ENCODE results near the gene ENAM. TPM values are rescaled to one million over a fixed set of nuclear protein-coding genes. Genes with fewer than 3 reads are reported as not detected.

ENAM gene
- total RNA-seq (2022), result not detected in 2 replicates
- not detected for Bru-seq, nascent RNA
- BruChase-seq, experiment 1, labeled RNA remaining after a 2-hour chase, result percentile 8 among the genes with signal in this experiment
- BruChase-seq, experiment 2, labeled RNA remaining after a 6-hour chase, result percentile 5 among the genes with signal in this experiment
- long read RNA-seq, result 0 reads

GRCh38 chr4:70628444-70628843, at the start of gene ENAM:
ENAM (plus strand) TSS chr4:70628744; CDS start chr4:70629501, 757 bp downstream.
- no peak within 1 kb of the TSS for H3K4me3 Mint-ChIP-seq (ENCODE audit: unreplicated experiment)
- no peaks in the 10 kb centered on the region for H3K4me1 Mint-ChIP-seq (ENCODE audit: low read depth, unreplicated experiment)
- H3K27ac Mint-ChIP-seq (ENCODE audit: unreplicated experiment), result no peak within 1 kb of the TSS
- POLR2A ChIA-PET, result no interaction called here
- no peaks in the 10 kb centered on the region for H3K27me3 Mint-ChIP-seq (ENCODE audit: insufficient read depth, unreplicated experiment)
- no peak for DNase-seq
- Histone ChIP-seq H3K4me3 (ENCODE audit: low read depth, low read length) (no peak within 1 kb of the TSS), H3K27me3 (replicated peaks; ENCODE audit: control insufficient read depth, insufficient read depth, low read length) (no peaks in the 10 kb centered on the region), H3K36me3 (ENCODE audit: control insufficient read depth, insufficient read depth, low read length) (no peaks in the 10 kb centered on the region), H3K4me1 (peaks cover 4% of the 10 kb centered on the region; the same call in 1 of the 2 replicates), H3K9me3 (no peaks in the 10 kb centered on the region)
- BruUV-seq (replicated peaks), result no TSS peak
- TF ChIP-seq CTCF (IDR thresholded peaks at IDR 0.05; ENCODE audit: insufficient read depth in 1 of 2, low read depth in 1 of 2, low read length in 1 of 2, severe bottlenecking in 1 of 2, unreplicated experiment in 1 of 2), result no peak
- CTCF ChIA-PET, result no interaction called here
- no peaks in the 10 kb centered on the region for H3K9me3 Mint-ChIP-seq (ENCODE audit: unreplicated experiment)
- no peaks in the 10 kb centered on the region for H3K36me3 Mint-ChIP-seq (ENCODE audit: insufficient read depth, unreplicated experiment)
- intact Hi-C loops (cut with micrococcal nuclease; ENCODE audit: unreplicated experiment), result no loop called here

- Histone ChIP-seq H3K9me3 (no peaks in the 10 kb centered on the region; the same call in 1 of the 2 replicates), H3K4me1 (peaks cover 16% of the 10 kb centered on the region), H3K36me3 (ENCODE audit: control insufficient read depth, insufficient read depth, low read length) (no peaks in the 10 kb centered on the region), H3K4me3 (ENCODE audit: low read depth, low read length) (no peak overlapping the region), H3K27me3 (replicated peaks; ENCODE audit: control insufficient read depth, insufficient read depth, low read length) (no peaks in the 10 kb centered on the region)
- H3K27ac Mint-ChIP-seq (ENCODE audit: unreplicated experiment), result no peak overlapping the region
- no peak overlapping the region for H3K4me3 Mint-ChIP-seq (ENCODE audit: unreplicated experiment)
- no TSS peak for BruUV-seq (replicated peaks)
- H3K4me1 Mint-ChIP-seq (ENCODE audit: low read depth, unreplicated experiment), result peaks cover 10% of the 10 kb centered on the region
- no peak for DNase-seq
- CTCF ChIA-PET, result no interaction called here
- H3K36me3 Mint-ChIP-seq (ENCODE audit: insufficient read depth, unreplicated experiment), result no peaks in the 10 kb centered on the region
- no peak for TF ChIP-seq CTCF (IDR thresholded peaks at IDR 0.05; ENCODE audit: insufficient read depth in 1 of 2, low read depth in 1 of 2, low read length in 1 of 2, severe bottlenecking in 1 of 2, unreplicated experiment in 1 of 2)
- intact Hi-C loops (cut with micrococcal nuclease; ENCODE audit: unreplicated experiment), result no loop called here
- H3K27me3 Mint-ChIP-seq (ENCODE audit: insufficient read depth, unreplicated experiment), result no peaks in the 10 kb centered on the region
- H3K9me3 Mint-ChIP-seq (ENCODE audit: unreplicated experiment), result peaks cover 15% of the 10 kb centered on the region
- POLR2A ChIA-PET, result no interaction called here
These were observed 46.6 kb upstream of the ENAM start for GRCh38 chr4:70581980-70582379.

GRCh38 chr4:70583952-70584834, 44.4 kb upstream of the ENAM start:
- no peaks in the 10 kb centered on the region for H3K4me1 Mint-ChIP-seq (ENCODE audit: low read depth, unreplicated experiment)
- peaks cover 4% of the 10 kb centered on the region for H3K9me3 Mint-ChIP-seq (ENCODE audit: unreplicated experiment)
- H3K4me3 ChIP-seq (ENCODE audit: low read depth, low read length), result no peak overlapping the region
- intact Hi-C loops (cut with micrococcal nuclease; ENCODE audit: unreplicated experiment), result no loop called here
- no peak overlapping the region for H3K27ac Mint-ChIP-seq (ENCODE audit: unreplicated experiment)
- ChIA-PET POLR2A (no interaction called here), CTCF (no interaction called here)
- no peaks in the 10 kb centered on the region for H3K9me3 ChIP-seq
- no peaks in the 10 kb centered on the region for H3K4me1 ChIP-seq
- no peak overlapping the region for H3K4me3 Mint-ChIP-seq (ENCODE audit: unreplicated experiment)
- no peaks in the 10 kb centered on the region for H3K36me3 Mint-ChIP-seq (ENCODE audit: insufficient read depth, unreplicated experiment)
- TF ChIP-seq CTCF (IDR thresholded peaks at IDR 0.05; ENCODE audit: insufficient read depth in 1 of 2, low read depth in 1 of 2, low read length in 1 of 2, severe bottlenecking in 1 of 2, unreplicated experiment in 1 of 2), result no peak
- H3K36me3 ChIP-seq (ENCODE audit: control insufficient read depth, insufficient read depth, low read length), result no peaks in the 10 kb centered on the region
- no peak for DNase-seq
- no peaks in the 10 kb centered on the region for H3K27me3 ChIP-seq (replicated peaks; ENCODE audit: control insufficient read depth, insufficient read depth, low read length)
- no TSS peak for BruUV-seq (replicated peaks)
- H3K27me3 Mint-ChIP-seq (ENCODE audit: insufficient read depth, unreplicated experiment), result no peaks in the 10 kb centered on the region

All from Caco-2 (cell line).